Rectal smooth muscle tissue (tissue), 1 donor: ENCODE data around the gene MRPS35.
A peak's percentile ranks its signal among the peaks of the same experiment; 100 is the strongest.

Experiments
- H3K27ac ChIP-seq: one replicate; pipeline ENCODE4 v1.7.0; 2013; ENCODE audit warnings: low read depth, low read length, inconsistent platforms
- H3K27me3 ChIP-seq: one replicate; pipeline ENCODE4 v1.7.0; 2013; ENCODE audit warnings: low read length; ENCODE audit not compliant: control insufficient read depth, insufficient read depth
- H3K36me3 ChIP-seq: one replicate; pipeline ENCODE4 v1.7.0; 2013; ENCODE audit warnings: low read length; ENCODE audit not compliant: control insufficient read depth, insufficient read depth
- H3K4me1 ChIP-seq: one replicate; pipeline ENCODE4 v1.7.0; 2013; ENCODE audit warnings: low read length; ENCODE audit not compliant: control insufficient read depth, insufficient read depth
- H3K4me3 ChIP-seq: one replicate; pipeline ENCODE4 v1.7.0; 2013; ENCODE audit warnings: low read length
- H3K9ac ChIP-seq: one replicate; pipeline ENCODE4 v1.7.0; 2013; ENCODE audit warnings: low read length

MRPS35 gene

DNA sequence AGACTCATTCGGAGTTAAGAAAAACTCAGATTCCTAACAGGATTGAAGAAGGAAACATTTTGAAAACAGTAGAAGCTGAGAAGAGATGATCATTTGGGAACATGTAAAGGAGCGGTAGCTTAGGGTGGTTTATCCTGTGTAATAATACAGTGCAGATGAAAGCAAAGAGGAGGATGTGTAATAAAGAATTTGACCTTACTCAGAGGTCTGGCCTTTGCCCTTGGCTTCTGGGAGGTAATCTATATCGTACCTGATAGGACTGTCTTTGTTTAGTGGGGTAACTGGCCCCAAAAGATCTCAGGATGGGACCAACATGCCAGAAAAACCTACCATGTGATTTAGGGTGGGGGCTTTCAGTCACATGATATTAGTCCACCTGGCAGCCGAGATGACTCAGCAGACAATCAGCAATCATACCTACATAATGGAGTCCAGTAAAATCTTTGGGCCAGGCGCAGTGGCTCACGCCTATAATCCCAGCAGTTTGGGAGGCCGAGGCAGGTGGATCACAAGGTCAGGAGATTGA, 46.1 kb downstream of the MRPS35 start:
- Histone ChIP-seq H3K27ac (no peak overlapping the region), H3K4me1 (no peaks in the 10 kb centered on the region), H3K4me3 (no peak overlapping the region), H3K36me3 (peaks cover 9% of the 10 kb centered on the region), H3K9ac (no peak overlapping the region), H3K27me3 (no peaks in the 10 kb centered on the region)

GRCh38 chr12:27762757-27763156, 52.1 kb downstream of the MRPS35 start:
- no peak overlapping the region for H3K9ac ChIP-seq
- no peaks in the 10 kb centered on the region for H3K4me1 ChIP-seq
- no peaks in the 10 kb centered on the region for H3K36me3 ChIP-seq
- no peaks in the 10 kb centered on the region for H3K27me3 ChIP-seq
- H3K4me3 ChIP-seq = no peak overlapping the region
- no peak overlapping the region for H3K27ac ChIP-seq

GRCh38 chr12:27766587-27766986, 56.0 kb downstream of the MRPS35 start:
- no peak overlapping the region for H3K4me3 ChIP-seq
- H3K36me3 ChIP-seq = no peaks in the 10 kb centered on the region
- no peaks in the 10 kb centered on the region for H3K4me1 ChIP-seq
- H3K27me3 ChIP-seq = no peaks in the 10 kb centered on the region
- H3K27ac ChIP-seq = no peak overlapping the region
- no peak overlapping the region for H3K9ac ChIP-seq

GRCh38 chr12:27769142-27769673, 58.6 kb downstream of the MRPS35 start:
- Histone ChIP-seq H3K27ac (no peak overlapping the region), H3K4me1 (no peaks in the 10 kb centered on the region), H3K4me3 (no peak overlapping the region), H3K27me3 (no peaks in the 10 kb centered on the region), H3K9ac (no peak overlapping the region), H3K36me3 (no peaks in the 10 kb centered on the region)

DNA sequence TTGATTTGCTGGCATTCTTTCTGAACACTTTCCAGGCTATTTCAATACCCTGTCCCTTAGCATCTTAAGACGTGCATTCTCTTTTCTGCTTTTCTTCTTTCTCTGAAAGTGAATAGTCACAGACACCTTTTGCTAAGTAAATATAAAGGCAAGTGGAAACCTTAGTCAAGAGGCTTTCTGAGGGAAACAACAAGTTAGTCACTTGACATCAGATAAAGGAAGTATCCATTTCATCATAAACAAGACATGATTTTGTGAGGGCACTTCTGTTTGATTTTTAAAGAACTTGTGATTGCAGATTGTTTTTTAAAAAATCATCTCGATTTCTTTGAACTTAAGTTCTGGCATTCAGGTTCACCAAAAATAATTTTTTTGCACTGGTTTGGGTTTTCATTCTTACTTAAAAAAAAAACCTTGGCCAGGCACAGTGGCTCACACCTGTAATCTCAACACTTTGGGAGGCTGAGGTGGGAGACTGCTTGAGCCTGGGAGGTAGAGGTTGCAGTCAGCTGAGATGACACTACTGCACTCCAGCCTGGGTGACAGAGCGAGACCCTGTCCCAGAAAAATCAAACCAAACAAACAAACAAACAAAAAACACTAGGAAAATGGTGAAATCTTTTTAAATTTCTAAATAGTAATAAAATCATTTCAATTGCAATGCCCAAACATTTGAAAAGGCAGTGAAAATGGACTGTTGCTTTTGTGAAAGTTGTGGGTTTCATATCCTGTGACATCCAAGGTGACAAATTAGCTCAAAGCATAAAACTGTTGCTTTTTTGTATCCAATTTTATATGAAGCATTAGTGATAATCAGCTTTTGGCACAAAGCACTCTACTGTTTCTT, 61.1 kb downstream of the MRPS35 start:
- no peak overlapping the region for H3K27ac ChIP-seq
- no peak overlapping the region for H3K9ac ChIP-seq
- H3K36me3 ChIP-seq = no peaks in the 10 kb centered on the region
- no peaks in the 10 kb centered on the region for H3K4me1 ChIP-seq
- H3K27me3 ChIP-seq = no peaks in the 10 kb centered on the region
- no peak overlapping the region for H3K4me3 ChIP-seq

DNA sequence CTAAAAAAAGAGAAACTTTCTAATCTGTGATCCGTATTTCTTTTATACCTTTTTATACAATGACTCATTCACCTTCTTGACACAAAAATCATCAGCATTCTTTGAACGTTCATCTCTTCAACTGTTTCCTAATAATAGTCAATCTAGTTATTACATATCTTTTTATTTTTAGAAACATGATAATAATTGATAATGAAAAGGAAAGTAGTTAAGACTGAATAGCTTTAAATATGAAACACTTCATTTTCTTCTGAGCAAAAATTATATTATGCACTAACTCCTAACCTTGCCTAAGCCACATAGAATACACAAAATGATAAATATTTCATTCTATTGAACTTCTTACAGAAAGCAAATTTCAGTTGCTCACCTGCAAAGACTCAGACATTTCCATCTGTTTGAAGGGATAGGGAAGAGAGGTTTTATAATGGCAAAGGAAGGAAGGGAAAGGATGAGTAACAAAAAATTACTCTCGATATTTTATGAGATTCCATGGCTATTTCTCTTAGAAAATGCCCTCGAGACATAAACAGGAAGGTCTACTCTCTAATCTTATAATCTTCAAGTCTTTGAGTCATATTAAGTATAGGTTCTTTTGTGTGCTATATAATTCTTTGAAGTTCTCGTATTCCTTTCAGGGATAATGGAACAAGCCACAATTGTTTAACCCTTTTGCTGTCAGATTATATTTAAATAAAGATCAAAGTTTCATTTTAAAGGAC, 61.9 kb downstream of the MRPS35 start:
- no peaks in the 10 kb centered on the region for H3K36me3 ChIP-seq
- H3K27ac ChIP-seq = no peak overlapping the region

GRCh38 chr12:27777141-27777540, 66.5 kb downstream of the MRPS35 start:
- Histone ChIP-seq H3K9ac (no peak overlapping the region), H3K4me3 (no peak overlapping the region), H3K36me3 (no peaks in the 10 kb centered on the region), H3K27me3 (no peaks in the 10 kb centered on the region), H3K27ac (no peak overlapping the region), H3K4me1 (peaks cover 3% of the 10 kb centered on the region)

More for the DNA sequence above, 61.9 kb downstream of the MRPS35 start:
- Histone ChIP-seq H3K4me1 (no peaks in the 10 kb centered on the region), H3K4me3 (no peak overlapping the region), H3K27me3 (no peaks in the 10 kb centered on the region), H3K9ac (no peak overlapping the region)

GRCh38 chr12:27778206-27778605, 67.6 kb downstream of the MRPS35 start:
- Histone ChIP-seq H3K9ac (no peak overlapping the region), H3K27ac (no peak overlapping the region), H3K36me3 (no peaks in the 10 kb centered on the region), H3K4me3 (no peak overlapping the region), H3K4me1 (peaks cover 7% of the 10 kb centered on the region), H3K27me3 (no peaks in the 10 kb centered on the region)

- Histone ChIP-seq H3K36me3 (no peaks in the 10 kb centered on the region), H3K4me1 (peaks cover 7% of the 10 kb centered on the region), H3K4me3 (peak overlapping the region; percentile 74), H3K27me3 (no peaks in the 10 kb centered on the region), H3K27ac (peak overlapping the region; percentile 95), H3K9ac (peak overlapping the region; percentile 46)
Observed at GRCh38 chr12:27779416-27779919, 68.8 kb downstream of the MRPS35 start.

- peak within 1 kb of the TSS; percentile 74 for H3K4me3 ChIP-seq
- no peaks in the 10 kb centered on the region for H3K36me3 ChIP-seq
- H3K27ac ChIP-seq = peak within 1 kb of the TSS; percentile 95
- H3K9ac ChIP-seq = peak within 1 kb of the TSS; percentile 64
- peaks cover 7% of the 10 kb centered on the region for H3K4me1 ChIP-seq
- no peaks in the 10 kb centered on the region for H3K27me3 ChIP-seq
Observed at GRCh38 chr12:27779920-27780611, 69.4 kb downstream of the MRPS35 start, which contains the start of the genes KLHL42 and MANSC4. Gene KLHL42 (plus strand): TSS chr12:27780233. CDS start chr12:27780331, 98 bp downstream. Gene MANSC4 (minus strand): TSS chr12:27780236. CDS start chr12:27771276, 8,960 bp downstream.

DNA sequence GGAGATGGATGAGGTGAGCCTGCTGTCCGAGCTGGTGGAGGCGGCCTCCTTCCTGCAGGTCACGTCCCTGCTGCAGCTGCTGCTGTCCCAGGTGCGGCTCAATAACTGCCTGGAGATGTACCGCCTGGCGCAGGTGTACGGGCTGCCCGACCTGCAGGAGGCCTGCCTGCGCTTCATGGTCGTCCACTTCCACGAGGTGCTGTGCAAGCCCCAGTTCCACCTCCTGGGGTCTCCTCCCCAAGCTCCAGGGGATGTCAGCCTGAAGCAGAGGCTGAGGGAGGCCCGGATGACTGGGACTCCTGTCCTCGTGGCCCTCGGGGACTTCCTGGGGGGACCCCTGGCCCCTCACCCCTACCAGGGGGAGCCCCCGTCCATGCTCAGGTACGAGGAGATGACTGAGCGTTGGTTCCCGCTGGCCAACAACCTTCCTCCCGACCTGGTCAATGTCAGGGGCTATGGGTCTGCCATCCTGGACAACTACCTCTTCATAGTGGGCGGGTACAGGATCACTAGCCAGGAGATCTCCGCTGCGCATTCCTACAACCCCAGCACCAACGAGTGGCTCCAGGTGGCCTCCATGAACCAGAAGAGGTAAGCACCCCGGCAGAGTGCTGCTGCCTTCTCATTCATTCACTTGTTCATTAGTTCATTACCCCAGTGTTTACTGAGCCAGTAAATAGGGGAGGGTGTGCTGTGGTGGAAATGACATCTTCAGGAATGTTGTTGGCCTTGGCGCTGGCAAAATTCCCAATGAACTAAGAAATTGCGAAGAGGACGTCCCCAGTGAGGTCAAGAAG, 70.2 kb downstream of the MRPS35 start:
- H3K4me1 ChIP-seq = peaks cover 7% of the 10 kb centered on the region
- H3K27me3 ChIP-seq = no peaks in the 10 kb centered on the region
- H3K27ac ChIP-seq = peak overlapping the region; percentile 95
- H3K36me3 ChIP-seq = no peaks in the 10 kb centered on the region
- H3K4me3 ChIP-seq = peak overlapping the region; percentile 74
- H3K9ac ChIP-seq = peak overlapping the region; percentile 64
